Trophoblast cell (in vitro differentiated cells and primary cell): ENCODE data around the gene COMMD8.

Experiments
- DNase-seq, 2 donors: peaks; one replicate each; pipeline ENCODE4 v3.0.0-alpha.2; 2016
- H2AFZ ChIP-seq: 2 replicates; pipeline ENCODE4 v1.6.1; 2013; ENCODE audit warnings: low read length, moderate library complexity, mild to moderate bottlenecking; ENCODE audit not compliant: insufficient read depth, poor library complexity
- H2AK5ac ChIP-seq: 2 replicates; pipeline ENCODE4 v1.6.1; 2013; ENCODE audit warnings: mild to moderate bottlenecking, low read length
- H2BK120ac ChIP-seq: 2 replicates; pipeline ENCODE4 v1.6.1; 2013; ENCODE audit warnings: low read length, mild to moderate bottlenecking, moderate library complexity; ENCODE audit not compliant: insufficient read depth, poor library complexity
- H2BK12ac ChIP-seq: 2 replicates; pipeline ENCODE4 v1.6.1; 2013; ENCODE audit warnings: mild to moderate bottlenecking, low read length, moderate library complexity
- H2BK5ac ChIP-seq: 2 replicates; pipeline ENCODE4 v1.6.1; 2013; ENCODE audit warnings: low read length, low read depth, moderate library complexity, mild to moderate bottlenecking; ENCODE audit not compliant: poor library complexity
- H3K14ac ChIP-seq: 2 replicates; pipeline ENCODE4 v1.6.1; 2013; ENCODE audit warnings: mild to moderate bottlenecking, low read length
- H3K18ac ChIP-seq: 2 replicates; pipeline ENCODE4 v1.6.1; 2013; ENCODE audit warnings: mild to moderate bottlenecking, low read length
- H3K23ac ChIP-seq: 2 replicates; pipeline ENCODE4 v1.6.1; 2013; ENCODE audit warnings: low read length
- H3K27ac ChIP-seq: 2 replicates; pipeline ENCODE4 v1.5.1; 2013; ENCODE audit warnings: low read depth, mild to moderate bottlenecking, inconsistent platforms, low read length, moderate library complexity
- H3K27me3 ChIP-seq: 2 replicates; pipeline ENCODE4 v1.6.1; 2013; ENCODE audit warnings: inconsistent platforms, mild to moderate bottlenecking, low read length, moderate library complexity; ENCODE audit not compliant: insufficient read depth
- H3K36me3 ChIP-seq, 2 experiments: 1 replicate in 1 of 2; 2 replicates in 1 of 2; pipeline ENCODE4 v1.6.1; 2013; ENCODE audit warnings: low read length in 2 of 2, mild to moderate bottlenecking in 2 of 2, moderate library complexity in 1 of 2; ENCODE audit not compliant: insufficient read depth in 2 of 2, control insufficient read depth in 1 of 2
- H3K4ac ChIP-seq: 2 replicates; pipeline ENCODE4 v1.6.1; 2013; ENCODE audit warnings: low read depth, mild to moderate bottlenecking, low read length, moderate library complexity
- H3K4me1 ChIP-seq, 2 experiments: 1 replicate in 1 of 2; 2 replicates in 1 of 2; pipeline ENCODE4 v1.6.1; 2013; ENCODE audit warnings: low read length in 2 of 2, mild to moderate bottlenecking in 2 of 2, moderate library complexity in 1 of 2; ENCODE audit not compliant: insufficient read depth in 2 of 2, control insufficient read depth in 1 of 2
- H3K4me2 ChIP-seq: 2 replicates; pipeline ENCODE4 v1.6.1; 2013; ENCODE audit warnings: inconsistent platforms, mild to moderate bottlenecking, low read length, moderate library complexity
- H3K4me3 ChIP-seq: 2 replicates; pipeline ENCODE4 v1.5.1; 2013; ENCODE audit warnings: mild to moderate bottlenecking, low read depth, low read length, inconsistent platforms
- H3K79me1 ChIP-seq: one replicate; pipeline ENCODE4 v1.6.1; 2013; ENCODE audit warnings: low read length
- H3K79me2 ChIP-seq: 2 replicates; pipeline ENCODE4 v1.6.1; 2013; ENCODE audit warnings: low read length, mild to moderate bottlenecking; ENCODE audit not compliant: control insufficient read depth, insufficient read depth, poor library complexity
- H3K9ac ChIP-seq: 2 replicates; pipeline ENCODE4 v1.6.1; 2013; ENCODE audit warnings: mild to moderate bottlenecking, low read length
- H3K9me3 ChIP-seq: 2 replicates; pipeline ENCODE4 v1.6.1; 2013; ENCODE audit warnings: low read depth, mild to moderate bottlenecking, control low read depth, inconsistent platforms, low read length; ENCODE audit not compliant: insufficient read depth
- H4K12ac ChIP-seq: 2 replicates; pipeline ENCODE4 v1.6.1; 2013; ENCODE audit warnings: low read depth, mild to moderate bottlenecking, low read length, moderate library complexity
- H4K8ac ChIP-seq: 2 replicates; pipeline ENCODE4 v1.6.1; 2013; ENCODE audit warnings: low read depth, mild to moderate bottlenecking, low read length, moderate library complexity
- H4K91ac ChIP-seq: one replicate; pipeline ENCODE4 v1.6.1; 2013; ENCODE audit warnings: low read depth, mild to moderate bottlenecking, low read length, moderate library complexity
- WGBS: extraction: QIAGEN DNeasy Blood & Tissue Kit; methylation state at CpG from one replicate; pipeline ENCODE4 v1.1.7; 2013; ENCODE audit warnings: missing lambda C conversion rate; ENCODE audit not compliant: insufficient read length, insufficient coverage; ENCODE audit errors: extremely low coverage; 5-methylcytosine and 5-hydroxymethylcytosine counted together

Gene COMMD8

DNA sequence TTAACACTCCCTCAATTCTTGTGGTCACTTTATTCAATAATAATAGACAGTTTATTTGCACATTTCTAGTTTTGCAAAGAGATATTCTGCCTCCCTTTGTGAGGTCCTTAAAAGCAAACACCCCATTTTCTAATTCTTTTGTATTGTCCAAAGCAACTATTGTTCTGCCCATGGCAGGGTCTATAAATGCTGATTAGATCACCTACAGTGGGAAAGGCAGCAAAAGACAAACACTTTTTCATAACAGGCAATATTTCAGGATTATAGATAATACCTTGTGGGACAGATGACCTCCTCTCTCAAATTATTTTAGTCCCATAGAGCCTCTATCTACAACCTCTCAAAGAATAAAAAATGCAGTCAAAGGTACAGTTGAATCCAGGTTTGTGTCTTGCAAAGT is 28.6 kb downstream of the COMMD8 start:
- Histone ChIP-seq H4K12ac (no peak overlapping the region), H3K4me3 (no peak overlapping the region), H3K4me1 (no peaks in the 10 kb centered on the region), H3K9ac (no peak overlapping the region), H2BK120ac (no peak overlapping the region), H3K23ac (no peak overlapping the region), H3K36me3 (no peaks in the 10 kb centered on the region), H3K4me2 (no peak overlapping the region), H3K4ac (no peak overlapping the region), H2AK5ac (no peak overlapping the region), H3K27ac (no peak overlapping the region), H3K79me1 (no peaks in the 10 kb centered on the region), H3K9me3 (no peaks in the 10 kb centered on the region), H3K79me2 (no peaks in the 10 kb centered on the region), H2AFZ (no peak overlapping the region), H2BK12ac (no peak overlapping the region), H3K27me3 (no peaks in the 10 kb centered on the region), H2BK5ac (no peak overlapping the region), H4K91ac (no peak overlapping the region), H3K14ac (no peak overlapping the region), H3K18ac (no peak overlapping the region), H4K8ac (no peak overlapping the region)
- DNase-seq, result no peak

DNA sequence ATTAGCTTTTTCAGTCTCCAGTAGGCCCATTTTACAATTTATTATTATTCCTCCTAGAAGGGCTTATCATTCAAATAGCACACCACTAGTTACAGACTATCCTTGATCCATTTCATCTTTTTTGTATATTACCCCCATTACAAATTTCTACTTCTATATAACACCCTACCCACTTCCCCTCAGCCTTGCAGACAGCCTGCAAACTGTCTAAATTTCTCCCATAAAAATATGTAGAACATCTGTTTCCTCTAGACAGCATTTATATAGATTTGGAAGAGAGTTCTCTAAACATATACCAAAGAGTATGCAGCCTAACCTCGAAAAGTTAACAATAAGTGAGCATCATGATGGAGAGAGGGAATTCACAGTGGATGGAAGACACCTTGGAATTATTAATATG is 30.8 kb downstream of the COMMD8 start:
- Histone ChIP-seq H3K79me2 (no peaks in the 10 kb centered on the region), H2BK12ac (no peak overlapping the region), H2BK120ac (no peak overlapping the region), H3K4me1 (no peaks in the 10 kb centered on the region), H3K18ac (no peak overlapping the region), H4K8ac (no peak overlapping the region), H3K23ac (no peak overlapping the region), H3K9ac (no peak overlapping the region), H4K91ac (no peak overlapping the region), H2AFZ (no peak overlapping the region), H3K79me1 (no peaks in the 10 kb centered on the region), H2BK5ac (no peak overlapping the region), H3K36me3 (no peaks in the 10 kb centered on the region), H2AK5ac (no peak overlapping the region), H3K27ac (no peak overlapping the region), H3K14ac (no peak overlapping the region), H3K9me3 (no peaks in the 10 kb centered on the region), H3K4me2 (no peak overlapping the region), H3K4me3 (no peak overlapping the region), H3K27me3 (no peaks in the 10 kb centered on the region), H3K4ac (no peak overlapping the region), H4K12ac (no peak overlapping the region)
- DNase-seq, result no peak
- no CpG with 5 or more reads among the region's 1 CpG for WGBS

DNA sequence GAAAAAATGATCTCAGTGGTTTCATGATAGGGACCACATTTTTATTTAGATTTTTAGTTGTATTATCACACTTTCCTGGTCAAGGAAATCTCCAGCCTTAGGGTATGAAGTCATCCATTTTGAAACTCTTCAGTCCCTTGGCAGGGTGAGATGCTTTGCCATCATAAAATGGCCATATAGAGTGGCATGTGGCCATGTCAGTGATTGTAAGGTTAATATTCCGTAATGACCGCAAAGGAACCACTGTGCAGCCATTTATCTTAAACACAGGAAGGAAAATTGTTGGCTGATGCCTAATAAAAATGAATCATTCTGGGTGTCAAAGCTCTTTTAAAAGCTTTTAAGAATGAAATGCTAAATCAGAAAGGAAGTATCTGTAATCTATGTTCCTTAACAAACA is 35.6 kb downstream of the COMMD8 start:
- H2AFZ ChIP-seq, result no peak overlapping the region
- no peak overlapping the region for H3K23ac ChIP-seq
- H4K8ac ChIP-seq, result no peak overlapping the region
- no peak for DNase-seq
- H2AK5ac ChIP-seq, result no peak overlapping the region
- no CpG with 5 or more reads among the region's 2 CpGs for WGBS
- H3K27ac ChIP-seq, result no peak overlapping the region
- peaks cover 2% of the 10 kb centered on the region for H3K79me1 ChIP-seq
- no peaks in the 10 kb centered on the region for H3K79me2 ChIP-seq
- H3K36me3 ChIP-seq, result no peaks in the 10 kb centered on the region
- H3K14ac ChIP-seq, result no peak overlapping the region
- H3K4me3 ChIP-seq, result no peak overlapping the region
- H2BK12ac ChIP-seq, result no peak overlapping the region
- H3K18ac ChIP-seq, result no peak overlapping the region
- H3K9ac ChIP-seq, result no peak overlapping the region
- H3K4me2 ChIP-seq, result no peak overlapping the region
- no peak overlapping the region for H3K4ac ChIP-seq
- H3K4me1 ChIP-seq, result no peaks in the 10 kb centered on the region
- H2BK120ac ChIP-seq, result no peak overlapping the region
- H2BK5ac ChIP-seq, result no peak overlapping the region
- no peak overlapping the region for H4K91ac ChIP-seq
- H3K9me3 ChIP-seq, result no peaks in the 10 kb centered on the region
- no peaks in the 10 kb centered on the region for H3K27me3 ChIP-seq
- H4K12ac ChIP-seq, result no peak overlapping the region

DNA sequence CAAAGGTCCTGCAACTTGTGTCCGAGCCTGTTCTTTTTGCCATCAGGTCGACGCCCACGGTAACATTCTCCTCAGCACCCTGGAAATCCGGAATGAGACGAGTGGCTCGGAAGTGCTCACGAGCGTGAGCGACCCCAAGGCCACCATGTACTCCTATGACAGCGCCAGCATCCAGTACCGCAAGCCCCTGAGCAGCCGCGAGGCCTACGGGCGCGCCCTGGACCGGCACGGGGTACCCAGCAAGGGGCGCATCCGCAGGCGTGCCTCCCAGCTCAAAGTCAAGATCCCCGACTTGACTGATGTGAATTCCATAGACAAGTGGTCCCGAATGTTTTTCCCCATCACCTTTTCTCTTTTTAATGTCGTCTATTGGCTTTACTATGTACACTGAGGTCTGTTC is 37.9 kb downstream of the COMMD8 start:
- H3K4me2 ChIP-seq, result no peak overlapping the region
- no peak overlapping the region for H3K4ac ChIP-seq
- H4K91ac ChIP-seq, result no peak overlapping the region
- no peak overlapping the region for H2AK5ac ChIP-seq
- H2BK120ac ChIP-seq, result no peak overlapping the region
- H3K9me3 ChIP-seq, result no peaks in the 10 kb centered on the region
- no peak for DNase-seq
- H2AFZ ChIP-seq, result no peak overlapping the region
- H3K27ac ChIP-seq, result no peak overlapping the region
- H3K9ac ChIP-seq, result no peak overlapping the region
- H4K8ac ChIP-seq, result no peak overlapping the region
- WGBS, result no CpG with 5 or more reads among the region's 25 CpGs
- no peak overlapping the region for H2BK5ac ChIP-seq
- H3K79me1 ChIP-seq, result peaks cover 2% of the 10 kb centered on the region
- no peaks in the 10 kb centered on the region for H3K36me3 ChIP-seq
- no peak overlapping the region for H2BK12ac ChIP-seq
- H4K12ac ChIP-seq, result no peak overlapping the region
- H3K14ac ChIP-seq, result no peak overlapping the region
- H3K4me1 ChIP-seq, result no peaks in the 10 kb centered on the region
- no peak overlapping the region for H3K18ac ChIP-seq
- no peak overlapping the region for H3K4me3 ChIP-seq
- H3K23ac ChIP-seq, result no peak overlapping the region
- no peaks in the 10 kb centered on the region for H3K79me2 ChIP-seq
- H3K27me3 ChIP-seq, result no peaks in the 10 kb centered on the region

DNA sequence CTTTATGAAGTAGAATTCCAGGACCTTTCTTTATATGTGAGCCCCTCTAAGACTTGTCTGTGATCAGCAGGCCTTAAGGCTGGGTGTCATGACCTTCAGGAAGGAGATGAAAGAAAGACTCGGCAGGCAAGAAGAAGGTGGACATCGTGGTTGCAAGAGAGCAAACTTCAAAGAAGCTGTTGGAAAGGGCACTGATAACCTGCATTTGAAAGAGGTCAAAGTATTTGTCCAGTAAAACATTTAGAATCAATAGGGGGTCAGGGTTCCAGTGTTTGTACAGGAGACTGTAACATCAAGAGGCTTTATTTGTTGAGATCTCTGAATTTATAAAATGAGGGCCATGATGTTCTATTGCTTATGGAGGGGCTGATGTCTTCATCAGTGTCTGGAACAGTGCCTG is 44.2 kb downstream of the COMMD8 start:
- H3K4ac ChIP-seq, result no peak overlapping the region
- no peaks in the 10 kb centered on the region for H3K27me3 ChIP-seq
- no peak overlapping the region for H3K23ac ChIP-seq
- no peak overlapping the region for H2AFZ ChIP-seq
- no peak overlapping the region for H2BK5ac ChIP-seq
- no peak overlapping the region for H2BK12ac ChIP-seq
- no peak overlapping the region for H4K8ac ChIP-seq
- H3K14ac ChIP-seq, result no peak overlapping the region
- H3K9ac ChIP-seq, result no peak overlapping the region
- no peak overlapping the region for H4K12ac ChIP-seq
- no peaks in the 10 kb centered on the region for H3K9me3 ChIP-seq
- no peak overlapping the region for H2AK5ac ChIP-seq
- H2BK120ac ChIP-seq, result no peak overlapping the region
- no peak overlapping the region for H3K4me3 ChIP-seq
- H3K79me2 ChIP-seq, result no peaks in the 10 kb centered on the region
- DNase-seq, result no peak
- H3K4me2 ChIP-seq, result no peak overlapping the region
- H3K27ac ChIP-seq, result no peak overlapping the region
- H3K18ac ChIP-seq, result no peak overlapping the region
- H3K36me3 ChIP-seq, result no peaks in the 10 kb centered on the region
- WGBS, result no CpG with 5 or more reads among the region's 2 CpGs
- H3K4me1 ChIP-seq, result no peaks in the 10 kb centered on the region
- peaks cover 2% of the 10 kb centered on the region for H3K79me1 ChIP-seq
- no peak overlapping the region for H4K91ac ChIP-seq
